22Rv1 (cell line): ENCODE data around the gene AQP7.
A peak's percentile ranks its signal among the peaks of the same experiment; 100 is the strongest.

Experiments used
- H3K27ac ChIP-seq: fragments of 450-650 bp; 2 replicates; pipeline ENCODE4 v1.5.1; 2017
- CTCF ChIP-seq: fragments of 450-650 bp; IDR thresholded peaks from 2 replicates; pipeline ENCODE4 v1.5.1; 2017; ENCODE audit warnings: mild to moderate bottlenecking
- ZFX ChIP-seq: fragments of 450-650 bp; IDR thresholded peaks from 2 replicates; pipeline ENCODE4 v1.6.1; 2017; ENCODE audit warnings: antibody characterized with exemption, borderline replicate concordance

AQP7 gene

GRCh38 chr9:33445389-33446239 lies 43.2 kb upstream of the AQP7 start:
- TF ChIP-seq CTCF (no peak), ZFX (no peak)
- peak overlapping the region; percentile 82 for H3K27ac ChIP-seq

GRCh38 chr9:33443464-33444154 lies 41.2 kb upstream of the AQP7 start:
- TF ChIP-seq ZFX (no peak), CTCF (no peak)
- H3K27ac ChIP-seq, result peak overlapping the region; percentile 82

GRCh38 chr9:33443047-33443446 lies 40.7 kb upstream of the AQP7 start:
- TF ChIP-seq ZFX (no peak), CTCF (no peak)

GRCh38 chr9:33442125-33442524 lies 39.8 kb upstream of the AQP7 start:
- TF ChIP-seq ZFX (no peak), CTCF (no peak)
- H3K27ac ChIP-seq, result no peak overlapping the region

More at GRCh38 chr9:33443047-33443446, 40.7 kb upstream of the AQP7 start:
- peak overlapping the region; percentile 82; the same call in 1 of the 2 replicates for H3K27ac ChIP-seq

GRCh38 chr9:33440609-33441008 lies 38.2 kb upstream of the AQP7 start:
- H3K27ac ChIP-seq, result no peak overlapping the region
- no peak for TF ChIP-seq ZFX

GRCh38 chr9:33440204-33440603 lies 37.8 kb upstream of the AQP7 start:
- no peak for TF ChIP-seq CTCF
- TF ChIP-seq ZFX, result no peak
- no peak overlapping the region for H3K27ac ChIP-seq

GRCh38 chr9:33439731-33440130 lies 37.4 kb upstream of the AQP7 start:
- TF ChIP-seq CTCF (no peak), ZFX (no peak)
- no peak overlapping the region for H3K27ac ChIP-seq
